HepG2 (cell line): ENCODE results near the gene VWA3A. TPM values are rescaled to one million over a fixed set of nuclear protein-coding genes. Genes with fewer than 3 reads are reported as not detected.

Experiments
- ATRX ChIP-seq: sonication (generic); formaldehyde crosslinking; IDR thresholded peaks from 2 replicates; pipeline ENCODE4 v1.4.0; 2020; ENCODE audit warnings: missing genetic modification reagents, borderline replicate concordance
- BRCA1 ChIP-seq: sonication (generic); formaldehyde crosslinking; IDR thresholded peaks from 2 replicates; pipeline ENCODE4 v1.4.0; 2020; ENCODE audit warnings: missing genetic modification reagents
- CEBPG ChIP-seq: IDR thresholded peaks from 2 replicates; pipeline ENCODE4 v1.6.1; 2016
- GTF2F1 ChIP-seq: fragments of 150-350 bp; IDR thresholded peaks from 2 replicates; pipeline ENCODE4 v1.6.1; 2014; ENCODE audit warnings: low read length
- GTF3A ChIP-seq: sonication (generic); formaldehyde crosslinking; conservative IDR thresholded peaks from 2 replicates; pipeline ENCODE4 v1.4.0; 2020; ENCODE audit warnings: mild to moderate bottlenecking, missing genetic modification reagents
- HMG20B ChIP-seq: conservative IDR thresholded peaks from 2 replicates; pipeline ENCODE4 v1.6.1; 2016; ENCODE audit warnings: missing genetic modification reagents, missing compliant biosample characterization
- NR2F2 ChIP-seq: IDR thresholded peaks from 2 replicates; pipeline ENCODE4 v1.6.1; 2012; ENCODE audit warnings: low read depth, inconsistent platforms, borderline replicate concordance
- RFXANK ChIP-seq: IDR thresholded peaks from 2 replicates; pipeline ENCODE4 v1.6.1; 2016
- SALL2 ChIP-seq: sonication (generic); formaldehyde crosslinking; IDR thresholded peaks from 2 replicates; pipeline ENCODE4 v1.8.1; 2023; ENCODE audit warnings: mild to moderate bottlenecking, missing genetic modification reagents, inconsistent platforms
- SMC3 ChIP-seq: IDR thresholded peaks from 2 replicates; pipeline ENCODE4 v1.6.1; 2011; ENCODE audit warnings: low read length, improper control_type of control experiment
- ZMAT3 ChIP-seq: sonication (generic); formaldehyde crosslinking; conservative IDR thresholded peaks from 2 replicates; pipeline ENCODE4 v1.7.0; 2021; ENCODE audit warnings: missing genetic modification reagents
- ZNF124 ChIP-seq: sonication (generic); formaldehyde crosslinking; IDR thresholded peaks from 2 replicates; pipeline ENCODE4 v1.4.0; 2020; ENCODE audit warnings: missing genetic modification reagents
- ZNF235 ChIP-seq: sonication (generic); formaldehyde crosslinking; IDR thresholded peaks from 2 replicates; pipeline ENCODE4 v1.8.1; 2023; ENCODE audit warnings: mild to moderate bottlenecking, missing genetic modification reagents, borderline replicate concordance
- ZNF253 ChIP-seq: sonication (generic); formaldehyde crosslinking; IDR thresholded peaks from 2 replicates; pipeline ENCODE4 v1.8.0; 2022; ENCODE audit warnings: mild to moderate bottlenecking, missing genetic modification reagents, borderline replicate concordance
- ZNF256 ChIP-seq: sonication (generic); formaldehyde crosslinking; conservative IDR thresholded peaks from 2 replicates; pipeline ENCODE4 v1.4.0; 2020; ENCODE audit warnings: missing genetic modification reagents
- ZNF441 ChIP-seq: sonication (generic); formaldehyde crosslinking; IDR thresholded peaks from 2 replicates; pipeline ENCODE4 v1.7.0; 2021; ENCODE audit warnings: missing genetic modification reagents, borderline replicate concordance
- ZNF775 ChIP-seq: sonication (generic); formaldehyde crosslinking; IDR thresholded peaks from 2 replicates; pipeline ENCODE4 v1.4.0; 2020; ENCODE audit warnings: missing genetic modification reagents, mild to moderate bottlenecking, moderate library complexity, borderline replicate concordance
- ZNF841 ChIP-seq: sonication (generic); formaldehyde crosslinking; IDR thresholded peaks from 2 replicates; pipeline ENCODE4 v1.8.1; 2023; ENCODE audit warnings: missing genetic modification reagents, borderline replicate concordance
- ZZZ3 ChIP-seq: sonication (generic); formaldehyde crosslinking; IDR thresholded peaks from 2 replicates; pipeline ENCODE4 v1.4.0; 2020; ENCODE audit warnings: missing genetic modification reagents, mild to moderate bottlenecking, borderline replicate concordance
- polyA plus RNA-seq, 8 experiments: library from polyadenylated mRNA; depleted of rRNA in 3 of 8; stranded (reverse) in 7 of 8; unstranded in 1 of 8; fragments of >200 nt; fragmentation: Illumina TruSeq in 4 of 8; extraction: Trizol in 4 of 8; gene quantifications; 2 replicates each; pipeline versions ENCODE4 v1.2.1 to v1.2.3, GENCODE V29; 2011 to 2016; ENCODE audit warnings: low read depth in 4 of 8, missing spikeins in 1 of 8, mixed read lengths in 1 of 8; ENCODE audit not compliant: insufficient read depth in 1 of 8
- total RNA-seq, 5 experiments: library from RNA; depleted of rRNA; stranded (reverse); fragments of >200 nt; fragmentation: Illumina TruSeq; extraction: Trizol; gene quantifications; 2 replicates each; pipeline ENCODE4 v1.2.3, GENCODE V29; 2016; ENCODE audit warnings: low read depth in 1 of 5
- TF ChIP-seq, protein P1 (sequence below): sonication (generic); formaldehyde crosslinking; IDR thresholded peaks from 2 replicates; pipeline ENCODE4 v1.4.0; 2020; ENCODE audit warnings: missing genetic modification reagents
- TF ChIP-seq, protein P2 (sequence below): sonication (generic); formaldehyde crosslinking; IDR thresholded peaks from 2 replicates; pipeline ENCODE4 v1.4.0; 2020; ENCODE audit warnings: missing genetic modification reagents
- TF ChIP-seq, protein P3 (sequence below): sonication (generic); formaldehyde crosslinking; IDR thresholded peaks from 2 replicates; pipeline ENCODE4 v1.8.0; 2022; ENCODE audit warnings: missing genetic modification reagents, mild to moderate bottlenecking, borderline replicate concordance
- TF ChIP-seq, protein P4 (sequence below): sonication (generic); formaldehyde crosslinking; IDR thresholded peaks from 2 replicates; pipeline ENCODE4 v1.4.0; 2020; ENCODE audit warnings: missing genetic modification reagents, mild to moderate bottlenecking, borderline replicate concordance
- TF ChIP-seq, protein P5 (sequence below): sonication (generic); formaldehyde crosslinking; conservative IDR thresholded peaks from 2 replicates; pipeline ENCODE4 v1.5.0; 2020; ENCODE audit warnings: missing genetic modification reagents

The VWA3A gene
- total and polyA plus RNA-seq, 2 of the 13 experiments (the other 11 are each of a cell fraction or from before 2014, with no cell fraction given) = 0.03 to 0.07 TPM

DNA sequence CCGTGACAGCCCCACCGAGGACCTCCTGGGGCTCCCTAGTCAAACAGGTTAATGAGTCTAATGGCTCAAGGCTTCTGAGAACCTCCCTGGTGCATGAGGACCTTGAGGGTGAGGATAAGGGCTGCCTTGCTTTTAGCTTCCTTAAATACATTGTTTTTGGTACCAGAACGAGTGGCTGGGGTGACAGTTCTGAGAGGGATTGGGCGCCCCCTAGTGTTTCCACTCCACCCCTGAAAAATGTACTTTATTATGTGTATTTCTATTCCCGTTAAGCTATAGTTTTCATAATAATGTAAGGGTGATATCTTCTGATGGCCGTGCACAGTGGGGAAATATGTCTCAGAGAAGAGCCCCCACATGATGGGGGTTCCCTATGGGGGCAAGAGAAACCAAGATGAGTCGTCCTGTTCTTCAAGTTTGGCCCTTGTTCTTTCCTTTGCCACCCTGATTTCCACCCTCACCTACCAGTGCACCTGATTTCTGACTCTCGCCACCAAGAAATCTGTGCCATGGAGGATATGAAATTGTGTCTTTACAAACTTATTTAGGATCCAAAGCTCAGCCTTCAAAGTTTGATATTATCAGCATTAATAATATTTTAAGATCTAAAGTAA, 14.5 kb upstream of the VWA3A start (continued):
- TF ChIP-seq, protein P1, sequence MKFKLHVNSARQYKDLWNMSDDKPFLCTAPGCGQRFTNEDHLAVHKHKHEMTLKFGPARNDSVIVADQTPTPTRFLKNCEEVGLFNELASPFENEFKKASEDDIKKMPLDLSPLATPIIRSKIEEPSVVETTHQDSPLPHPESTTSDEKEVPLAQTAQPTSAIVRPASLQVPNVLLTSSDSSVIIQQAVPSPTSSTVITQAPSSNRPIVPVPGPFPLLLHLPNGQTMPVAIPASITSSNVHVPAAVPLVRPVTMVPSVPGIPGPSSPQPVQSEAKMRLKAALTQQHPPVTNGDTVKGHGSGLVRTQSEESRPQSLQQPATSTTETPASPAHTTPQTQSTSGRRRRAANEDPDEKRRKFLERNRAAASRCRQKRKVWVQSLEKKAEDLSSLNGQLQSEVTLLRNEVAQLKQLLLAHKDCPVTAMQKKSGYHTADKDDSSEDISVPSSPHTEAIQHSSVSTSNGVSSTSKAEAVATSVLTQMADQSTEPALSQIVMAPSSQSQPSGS (CRISPR knock-in tag) = no peak
- TF ChIP-seq ZZZ3 (CRISPR knock-in tag) (no peak), ZMAT3 (no peak), ZNF775 (CRISPR knock-in tag) (no peak), ZNF256 (CRISPR knock-in tag) (no peak), HMG20B (no peak), ZNF253 (CRISPR knock-in tag) (no peak), SALL2 (CRISPR knock-in tag) (0 out of 2 replicates have a peak, but pooled peaks have one; percentile 28), RFXANK (CRISPR knock-in tag) (no peak), ZNF841 (no peak), NR2F2 (no peak), ZNF441 (CRISPR knock-in tag) (no peak), GTF2F1 (no peak), ZNF124 (CRISPR knock-in tag) (no peak), BRCA1 (CRISPR knock-in tag) (no peak), SMC3 (peak; percentile 94), GTF3A (CRISPR knock-in tag) (no peak), ATRX (no peak), ZNF235 (CRISPR knock-in tag) (no peak), CEBPG (CRISPR knock-in tag) (0 out of 2 replicates have a peak, but pooled peaks have one; percentile 8)
- TF ChIP-seq, protein P2, sequence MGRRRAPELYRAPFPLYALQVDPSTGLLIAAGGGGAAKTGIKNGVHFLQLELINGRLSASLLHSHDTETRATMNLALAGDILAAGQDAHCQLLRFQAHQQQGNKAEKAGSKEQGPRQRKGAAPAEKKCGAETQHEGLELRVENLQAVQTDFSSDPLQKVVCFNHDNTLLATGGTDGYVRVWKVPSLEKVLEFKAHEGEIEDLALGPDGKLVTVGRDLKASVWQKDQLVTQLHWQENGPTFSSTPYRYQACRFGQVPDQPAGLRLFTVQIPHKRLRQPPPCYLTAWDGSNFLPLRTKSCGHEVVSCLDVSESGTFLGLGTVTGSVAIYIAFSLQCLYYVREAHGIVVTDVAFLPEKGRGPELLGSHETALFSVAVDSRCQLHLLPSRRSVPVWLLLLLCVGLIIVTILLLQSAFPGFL (CRISPR knock-in tag) = 0 out of 2 replicates have a peak, but pooled peaks have one; percentile 41
- TF ChIP-seq, protein P3, sequence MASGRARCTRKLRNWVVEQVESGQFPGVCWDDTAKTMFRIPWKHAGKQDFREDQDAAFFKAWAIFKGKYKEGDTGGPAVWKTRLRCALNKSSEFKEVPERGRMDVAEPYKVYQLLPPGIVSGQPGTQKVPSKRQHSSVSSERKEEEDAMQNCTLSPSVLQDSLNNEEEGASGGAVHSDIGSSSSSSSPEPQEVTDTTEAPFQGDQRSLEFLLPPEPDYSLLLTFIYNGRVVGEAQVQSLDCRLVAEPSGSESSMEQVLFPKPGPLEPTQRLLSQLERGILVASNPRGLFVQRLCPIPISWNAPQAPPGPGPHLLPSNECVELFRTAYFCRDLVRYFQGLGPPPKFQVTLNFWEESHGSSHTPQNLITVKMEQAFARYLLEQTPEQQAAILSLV = no peak
- TF ChIP-seq, protein P4, sequence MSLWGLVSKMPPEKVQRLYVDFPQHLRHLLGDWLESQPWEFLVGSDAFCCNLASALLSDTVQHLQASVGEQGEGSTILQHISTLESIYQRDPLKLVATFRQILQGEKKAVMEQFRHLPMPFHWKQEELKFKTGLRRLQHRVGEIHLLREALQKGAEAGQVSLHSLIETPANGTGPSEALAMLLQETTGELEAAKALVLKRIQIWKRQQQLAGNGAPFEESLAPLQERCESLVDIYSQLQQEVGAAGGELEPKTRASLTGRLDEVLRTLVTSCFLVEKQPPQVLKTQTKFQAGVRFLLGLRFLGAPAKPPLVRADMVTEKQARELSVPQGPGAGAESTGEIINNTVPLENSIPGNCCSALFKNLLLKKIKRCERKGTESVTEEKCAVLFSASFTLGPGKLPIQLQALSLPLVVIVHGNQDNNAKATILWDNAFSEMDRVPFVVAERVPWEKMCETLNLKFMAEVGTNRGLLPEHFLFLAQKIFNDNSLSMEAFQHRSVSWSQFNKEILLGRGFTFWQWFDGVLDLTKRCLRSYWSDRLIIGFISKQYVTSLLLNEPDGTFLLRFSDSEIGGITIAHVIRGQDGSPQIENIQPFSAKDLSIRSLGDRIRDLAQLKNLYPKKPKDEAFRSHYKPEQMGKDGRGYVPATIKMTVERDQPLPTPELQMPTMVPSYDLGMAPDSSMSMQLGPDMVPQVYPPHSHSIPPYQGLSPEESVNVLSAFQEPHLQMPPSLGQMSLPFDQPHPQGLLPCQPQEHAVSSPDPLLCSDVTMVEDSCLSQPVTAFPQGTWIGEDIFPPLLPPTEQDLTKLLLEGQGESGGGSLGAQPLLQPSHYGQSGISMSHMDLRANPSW (CRISPR knock-in tag) = no peak
- TF ChIP-seq, protein P5, sequence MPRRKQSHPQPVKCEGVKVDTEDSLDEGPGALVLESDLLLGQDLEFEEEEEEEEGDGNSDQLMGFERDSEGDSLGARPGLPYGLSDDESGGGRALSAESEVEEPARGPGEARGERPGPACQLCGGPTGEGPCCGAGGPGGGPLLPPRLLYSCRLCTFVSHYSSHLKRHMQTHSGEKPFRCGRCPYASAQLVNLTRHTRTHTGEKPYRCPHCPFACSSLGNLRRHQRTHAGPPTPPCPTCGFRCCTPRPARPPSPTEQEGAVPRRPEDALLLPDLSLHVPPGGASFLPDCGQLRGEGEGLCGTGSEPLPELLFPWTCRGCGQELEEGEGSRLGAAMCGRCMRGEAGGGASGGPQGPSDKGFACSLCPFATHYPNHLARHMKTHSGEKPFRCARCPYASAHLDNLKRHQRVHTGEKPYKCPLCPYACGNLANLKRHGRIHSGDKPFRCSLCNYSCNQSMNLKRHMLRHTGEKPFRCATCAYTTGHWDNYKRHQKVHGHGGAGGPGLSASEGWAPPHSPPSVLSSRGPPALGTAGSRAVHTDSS = no peak
